ENCODE data around the gene RWDD1.

- TF ChIP-seq ZNF274 (IDR thresholded peaks at IDR 0.05; ENCODE audit: low read depth, low read length) (no peak), YY1 (IDR thresholded peaks at IDR 0.05; ENCODE audit: insufficient read depth, insufficient read length) (no peak)
These were observed 13.4 kb upstream of the RWDD1 start for GRCh38 chr6:116557893-116558292.

Measured in NT2/D1 (cell line).